Glutamatergic neuron (in vitro differentiated cells): Measurements from ENCODE around the gene HIVEP2. TPM values are rescaled to one million over a fixed set of nuclear protein-coding genes. Genes with fewer than 3 reads are reported as not detected.

Experiments
- DNase-seq: peaks from one replicate; pipeline ENCODE4 v3.0.0; 2022
- H3K27ac Mint-ChIP-seq: one replicate; pipeline ENCODE4 v1.8.0; 2020; ENCODE audit warnings: mild to moderate bottlenecking, mixed read lengths, inconsistent platforms; ENCODE audit not compliant: unreplicated experiment
- H3K27me3 Mint-ChIP-seq: one replicate; pipeline ENCODE4 v1.8.0; 2020; ENCODE audit warnings: mild to moderate bottlenecking, moderate library complexity, mixed read lengths, inconsistent platforms; ENCODE audit not compliant: unreplicated experiment
- H3K36me3 Mint-ChIP-seq: one replicate; pipeline ENCODE4 v1.8.0; 2020; ENCODE audit warnings: mild to moderate bottlenecking, mixed read lengths, inconsistent platforms; ENCODE audit not compliant: unreplicated experiment
- H3K4me1 Mint-ChIP-seq: one replicate; pipeline ENCODE4 v1.8.0; 2020; ENCODE audit warnings: mild to moderate bottlenecking, low read depth, mixed read lengths, inconsistent platforms; ENCODE audit not compliant: unreplicated experiment
- H3K4me3 Mint-ChIP-seq: one replicate; pipeline ENCODE4 v1.8.0; 2020; ENCODE audit warnings: mild to moderate bottlenecking, mixed read lengths, inconsistent platforms; ENCODE audit not compliant: unreplicated experiment
- H3K9me3 Mint-ChIP-seq: one replicate; pipeline ENCODE4 v1.8.0; 2020; ENCODE audit warnings: mild to moderate bottlenecking, moderate library complexity, mixed read lengths, inconsistent platforms; ENCODE audit not compliant: unreplicated experiment
- CTCF ChIP-seq: fragments of 200-600 bp; sonication (generic); IDR thresholded peaks from one replicate; pipeline ENCODE4 v1.5.0; 2021; ENCODE audit not compliant: partially characterized antibody, unreplicated experiment
- total RNA-seq: library from RNA; stranded (reverse); fragmentation: NEBNext Ultra II Directional; extraction: Animal tissue kit (Norgen Biotek cat#: 25700); gene quantifications from one replicate; pipeline ENCODE4 v1.2.1, GENCODE V29; 2021; ENCODE audit not compliant: unreplicated experiment

HIVEP2 gene
- total RNA-seq, 1 donor from 2014 or later: 2.6 TPM

DNA sequence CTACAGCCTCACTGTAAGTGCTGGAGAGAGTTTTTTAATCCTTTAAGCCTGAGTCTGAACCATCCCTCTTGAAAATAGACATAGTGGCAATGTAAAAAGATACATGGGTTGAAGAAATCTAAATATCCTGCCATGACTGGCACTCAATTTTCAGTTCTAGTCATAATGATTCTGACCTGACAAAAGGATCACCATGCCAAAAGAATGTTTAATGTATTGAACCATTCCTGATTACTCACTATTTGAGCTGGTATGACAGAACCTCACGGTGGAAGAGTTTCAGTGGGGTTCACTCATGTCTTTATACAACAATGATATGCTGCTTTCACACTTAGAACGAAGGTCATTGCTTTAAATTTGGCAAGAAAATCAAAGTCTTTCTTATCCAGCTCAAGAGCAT lies 93.4 kb downstream of the HIVEP2 start:
- no peak for DNase-seq
- Mint-ChIP-seq H3K27me3 (no peaks in the 10 kb centered on the region), H3K4me1 (peaks cover 17% of the 10 kb centered on the region), H3K4me3 (no peak overlapping the region), H3K9me3 (no peaks in the 10 kb centered on the region), H3K36me3 (no peaks in the 10 kb centered on the region), H3K27ac (no peak overlapping the region)
- no peak for TF ChIP-seq CTCF

- no peak for TF ChIP-seq CTCF
- Mint-ChIP-seq H3K9me3 (no peaks in the 10 kb centered on the region), H3K36me3 (no peaks in the 10 kb centered on the region), H3K27me3 (no peaks in the 10 kb centered on the region), H3K4me1 (peaks cover 17% of the 10 kb centered on the region), H3K27ac (no peak overlapping the region), H3K4me3 (no peak overlapping the region)
- no peak for DNase-seq
Measured at GRCh38 chr6:142850679-142851423, 94.1 kb downstream of the HIVEP2 start.

GRCh38 chr6:142848976-142849375 lies 96.0 kb downstream of the HIVEP2 start:
- no peak for DNase-seq
- no peak overlapping the region for H3K27ac Mint-ChIP-seq
- TF ChIP-seq CTCF: no peak
- H3K36me3 Mint-ChIP-seq: no peaks in the 10 kb centered on the region
- no peak overlapping the region for H3K4me3 Mint-ChIP-seq
- no peaks in the 10 kb centered on the region for H3K27me3 Mint-ChIP-seq
- H3K9me3 Mint-ChIP-seq: no peaks in the 10 kb centered on the region
- H3K4me1 Mint-ChIP-seq: peaks cover 24% of the 10 kb centered on the region

GRCh38 chr6:142848156-142848555 lies 96.8 kb downstream of the HIVEP2 start:
- no peaks in the 10 kb centered on the region for H3K9me3 Mint-ChIP-seq
- H3K36me3 Mint-ChIP-seq: no peaks in the 10 kb centered on the region
- peaks cover 21% of the 10 kb centered on the region for H3K4me1 Mint-ChIP-seq
- H3K4me3 Mint-ChIP-seq: no peak overlapping the region
- TF ChIP-seq CTCF: no peak
- no peak for DNase-seq
- no peaks in the 10 kb centered on the region for H3K27me3 Mint-ChIP-seq
- H3K27ac Mint-ChIP-seq: no peak overlapping the region

- no peak overlapping the region for H3K27ac Mint-ChIP-seq
- no peaks in the 10 kb centered on the region for H3K9me3 Mint-ChIP-seq
- no peaks in the 10 kb centered on the region for H3K36me3 Mint-ChIP-seq
- TF ChIP-seq CTCF: no peak
- no peaks in the 10 kb centered on the region for H3K27me3 Mint-ChIP-seq
- H3K4me3 Mint-ChIP-seq: no peak overlapping the region
- no peak for DNase-seq
- H3K4me1 Mint-ChIP-seq: peaks cover 21% of the 10 kb centered on the region
Measured at GRCh38 chr6:142846883-142847287, 98.1 kb downstream of the HIVEP2 start.
